ENCODE results near the gene MSH3. TPM values are rescaled to one million over a fixed set of nuclear protein-coding genes. Genes with fewer than 3 reads are reported as not detected.

Gene MSH3
- polyA plus RNA-seq, 4 donors: 3.5 to 15.6 (median 4.8) TPM

GRCh38 chr5:80754900-80755299, 100.4 kb downstream of the MSH3 start:
- Histone ChIP-seq H3K27me3 (ENCODE audit: control insufficient read depth in 3 of 3, insufficient read depth in 3 of 3, low read length in 3 of 3) (no peaks in the 10 kb centered on the region), H3K9me3 (ENCODE audit: control insufficient read depth in 2 of 2, insufficient read depth in 1 of 2, low read depth in 1 of 2, low read length in 1 of 2) (no peaks in the 10 kb centered on the region), H3K27ac (ENCODE audit: low read depth in 1 of 3, low read length in 2 of 3) (peak overlapping the region in 1 of 3 donors; percentile 84), H3K4me3 (ENCODE audit: low read depth in 1 of 3, low read length in 3 of 3) (no peak overlapping the region), H3K4me1 (ENCODE audit: control insufficient read depth in 3 of 3, insufficient read depth in 2 of 3, low read depth in 1 of 3, low read length in 2 of 3) (no peaks in the 10 kb centered on the region), H3K36me3 (ENCODE audit: control insufficient read depth in 3 of 3, insufficient read depth in 2 of 3, low read depth in 1 of 3, low read length in 3 of 3) (peaks cover 0 to 4% (median 0%) of the 10 kb centered on the region in 3 donors)
- FAIRE-seq: no peak
- 46 to 86% (median 72%) methylated on average over 7 of the region's 7 CpGs for WGBS, 3 donors
- peak in 1 of 2 donors; percentile 20 for DNase-seq

- Histone ChIP-seq H3K4me3 (ENCODE audit: low read depth in 1 of 3, low read length in 3 of 3) (no peak overlapping the region), H3K27ac (ENCODE audit: low read depth in 1 of 3, low read length in 2 of 3) (peak overlapping the region in 2 of 3 donors; percentile 39 to 89), H3K9me3 (ENCODE audit: control insufficient read depth in 2 of 2, insufficient read depth in 1 of 2, low read depth in 1 of 2, low read length in 1 of 2) (no peaks in the 10 kb centered on the region), H3K27me3 (ENCODE audit: control insufficient read depth in 3 of 3, insufficient read depth in 3 of 3, low read length in 3 of 3) (no peaks in the 10 kb centered on the region), H3K4me1 (ENCODE audit: control insufficient read depth in 3 of 3, insufficient read depth in 2 of 3, low read depth in 1 of 3, low read length in 2 of 3) (no peaks in the 10 kb centered on the region), H3K36me3 (ENCODE audit: control insufficient read depth in 3 of 3, insufficient read depth in 2 of 3, low read depth in 1 of 3, low read length in 3 of 3) (peaks cover 0 to 4% (median 0%) of the 10 kb centered on the region in 3 donors)
- FAIRE-seq (no peak), DNase-seq (peak in 1 of 2 donors; percentile 68)
- WGBS, 3 donors: 55 to 74% (median 56%) methylated on average over 3 of the region's 3 CpGs
These were observed 101.2 kb downstream of the MSH3 start for GRCh38 chr5:80755626-80756025.

- peak overlapping the region in 2 of 3 donors; percentile 21 to 55 for H3K27ac ChIP-seq (ENCODE audit: low read depth in 1 of 3, low read length in 2 of 3)
These were observed 101.8 kb downstream of the MSH3 start for GRCh38 chr5:80756292-80756691.

GRCh38 chr5:80757290-80757689, 102.8 kb downstream of the MSH3 start:
- peak overlapping the region in 1 of 3 donors; percentile 20 for H3K27ac ChIP-seq (ENCODE audit: low read depth in 1 of 3, low read length in 2 of 3)
- no peak for DNase-seq
- 72 to 81% (median 73%) methylated on average over 1 of the region's 1 CpG for WGBS, 3 donors
- H3K36me3 ChIP-seq (ENCODE audit: control insufficient read depth in 3 of 3, insufficient read depth in 2 of 3, low read depth in 1 of 3, low read length in 3 of 3): peaks cover 0 to 3% (median 2%) of the 10 kb centered on the region in 3 donors
- H3K9me3 ChIP-seq (ENCODE audit: control insufficient read depth in 2 of 2, insufficient read depth in 1 of 2, low read depth in 1 of 2, low read length in 1 of 2): no peaks in the 10 kb centered on the region
- H3K27me3 ChIP-seq (ENCODE audit: control insufficient read depth in 3 of 3, insufficient read depth in 3 of 3, low read length in 3 of 3): no peaks in the 10 kb centered on the region
- FAIRE-seq: no peak
- H3K4me1 ChIP-seq (ENCODE audit: control insufficient read depth in 3 of 3, insufficient read depth in 2 of 3, low read depth in 1 of 3, low read length in 2 of 3): no peaks in the 10 kb centered on the region
- H3K4me3 ChIP-seq (ENCODE audit: low read depth in 1 of 3, low read length in 3 of 3): no peak overlapping the region

More at GRCh38 chr5:80756292-80756691, 101.8 kb downstream of the MSH3 start:
- no peaks in the 10 kb centered on the region for H3K4me1 ChIP-seq (ENCODE audit: control insufficient read depth in 3 of 3, insufficient read depth in 2 of 3, low read depth in 1 of 3, low read length in 2 of 3)
- FAIRE-seq (no peak), DNase-seq (no peak)
- H3K4me3 ChIP-seq (ENCODE audit: low read depth in 1 of 3, low read length in 3 of 3): no peak overlapping the region
- no peaks in the 10 kb centered on the region for H3K27me3 ChIP-seq (ENCODE audit: control insufficient read depth in 3 of 3, insufficient read depth in 3 of 3, low read length in 3 of 3)
- H3K9me3 ChIP-seq (ENCODE audit: control insufficient read depth in 2 of 2, insufficient read depth in 1 of 2, low read depth in 1 of 2, low read length in 1 of 2): no peaks in the 10 kb centered on the region
- H3K36me3 ChIP-seq (ENCODE audit: control insufficient read depth in 3 of 3, insufficient read depth in 2 of 3, low read depth in 1 of 3, low read length in 3 of 3): peaks cover 0 to 4% (median 3%) of the 10 kb centered on the region in 3 donors
- 73 to 91% (median 84%) methylated on average over 1 of the region's 1 CpG for WGBS, 3 donors

- no peaks in the 10 kb centered on the region for H3K4me1 ChIP-seq (ENCODE audit: control insufficient read depth in 3 of 3, insufficient read depth in 2 of 3, low read depth in 1 of 3, low read length in 2 of 3)
- peaks cover 0 to 11% (median 5%) of the 10 kb centered on the region in 3 donors for H3K36me3 ChIP-seq (ENCODE audit: control insufficient read depth in 3 of 3, insufficient read depth in 2 of 3, low read depth in 1 of 3, low read length in 3 of 3)
- H3K9me3 ChIP-seq (ENCODE audit: control insufficient read depth in 2 of 2, insufficient read depth in 1 of 2, low read depth in 1 of 2, low read length in 1 of 2): no peaks in the 10 kb centered on the region
- no peaks in the 10 kb centered on the region for H3K27me3 ChIP-seq (ENCODE audit: control insufficient read depth in 3 of 3, insufficient read depth in 3 of 3, low read length in 3 of 3)
- no peak overlapping the region for H3K27ac ChIP-seq (ENCODE audit: low read depth in 1 of 3, low read length in 2 of 3)
- no peak overlapping the region for H3K4me3 ChIP-seq (ENCODE audit: low read depth in 1 of 3, low read length in 3 of 3)
- DNase-seq (no peak), FAIRE-seq (no peak)
- 84 to 91% (median 88%) methylated on average over 5 of the region's 5 CpGs for WGBS, 3 donors
These were observed 105.6 kb downstream of the MSH3 start for GRCh38 chr5:80759866-80760577.

GRCh38 chr5:80760680-80761079, 106.2 kb downstream of the MSH3 start:
- Histone ChIP-seq H3K36me3 (ENCODE audit: control insufficient read depth in 3 of 3, insufficient read depth in 2 of 3, low read depth in 1 of 3, low read length in 3 of 3) (peaks cover 0 to 11% (median 5%) of the 10 kb centered on the region in 3 donors), H3K27ac (ENCODE audit: low read depth in 1 of 3, low read length in 2 of 3) (peak overlapping the region in 1 of 3 donors; percentile 48), H3K4me1 (ENCODE audit: control insufficient read depth in 3 of 3, insufficient read depth in 2 of 3, low read depth in 1 of 3, low read length in 2 of 3) (no peaks in the 10 kb centered on the region), H3K4me3 (ENCODE audit: low read depth in 1 of 3, low read length in 3 of 3) (no peak overlapping the region), H3K27me3 (ENCODE audit: control insufficient read depth in 3 of 3, insufficient read depth in 3 of 3, low read length in 3 of 3) (no peaks in the 10 kb centered on the region), H3K9me3 (ENCODE audit: control insufficient read depth in 2 of 2, insufficient read depth in 1 of 2, low read depth in 1 of 2, low read length in 1 of 2) (no peaks in the 10 kb centered on the region)
- DNase-seq (no peak), FAIRE-seq (no peak)
- 94 to 100% (median 100%) methylated on average over 1 of the region's 1 CpG for WGBS, 3 donors

- DNase-seq (no peak), FAIRE-seq (no peak)
- 93 to 97% (median 94%) methylated on average over 5 of the region's 5 CpGs for WGBS, 3 donors
- Histone ChIP-seq H3K36me3 (ENCODE audit: control insufficient read depth in 3 of 3, insufficient read depth in 2 of 3, low read depth in 1 of 3, low read length in 3 of 3) (peaks cover 0 to 11% (median 5%) of the 10 kb centered on the region in 3 donors), H3K27ac (ENCODE audit: low read depth in 1 of 3, low read length in 2 of 3) (no peak overlapping the region), H3K27me3 (ENCODE audit: control insufficient read depth in 3 of 3, insufficient read depth in 3 of 3, low read length in 3 of 3) (no peaks in the 10 kb centered on the region), H3K4me3 (ENCODE audit: low read depth in 1 of 3, low read length in 3 of 3) (no peak overlapping the region), H3K4me1 (ENCODE audit: control insufficient read depth in 3 of 3, insufficient read depth in 2 of 3, low read depth in 1 of 3, low read length in 2 of 3) (no peaks in the 10 kb centered on the region), H3K9me3 (ENCODE audit: control insufficient read depth in 2 of 2, insufficient read depth in 1 of 2, low read depth in 1 of 2, low read length in 1 of 2) (no peaks in the 10 kb centered on the region)
These were observed 106.7 kb downstream of the MSH3 start for GRCh38 chr5:80761176-80761575.

GRCh38 chr5:80761966-80762365, 107.5 kb downstream of the MSH3 start:
- Histone ChIP-seq H3K4me3 (ENCODE audit: low read depth in 1 of 3, low read length in 3 of 3) (no peak overlapping the region), H3K27ac (ENCODE audit: low read depth in 1 of 3, low read length in 2 of 3) (no peak overlapping the region), H3K9me3 (ENCODE audit: control insufficient read depth in 2 of 2, insufficient read depth in 1 of 2, low read depth in 1 of 2, low read length in 1 of 2) (no peaks in the 10 kb centered on the region), H3K27me3 (ENCODE audit: control insufficient read depth in 3 of 3, insufficient read depth in 3 of 3, low read length in 3 of 3) (no peaks in the 10 kb centered on the region), H3K4me1 (ENCODE audit: control insufficient read depth in 3 of 3, insufficient read depth in 2 of 3, low read depth in 1 of 3, low read length in 2 of 3) (no peaks in the 10 kb centered on the region), H3K36me3 (ENCODE audit: control insufficient read depth in 3 of 3, insufficient read depth in 2 of 3, low read depth in 1 of 3, low read length in 3 of 3) (peaks cover 0 to 11% (median 5%) of the 10 kb centered on the region in 3 donors)
- peak; percentile 81 for FAIRE-seq
- WGBS, 3 donors: 34 to 54% (median 40%) methylated on average over 1 of the region's 1 CpG
- DNase-seq: no peak

All from small intestine (tissue), 7 donors.